ENCODE data around the gene BNIP5.

The BNIP5 gene

DNA sequence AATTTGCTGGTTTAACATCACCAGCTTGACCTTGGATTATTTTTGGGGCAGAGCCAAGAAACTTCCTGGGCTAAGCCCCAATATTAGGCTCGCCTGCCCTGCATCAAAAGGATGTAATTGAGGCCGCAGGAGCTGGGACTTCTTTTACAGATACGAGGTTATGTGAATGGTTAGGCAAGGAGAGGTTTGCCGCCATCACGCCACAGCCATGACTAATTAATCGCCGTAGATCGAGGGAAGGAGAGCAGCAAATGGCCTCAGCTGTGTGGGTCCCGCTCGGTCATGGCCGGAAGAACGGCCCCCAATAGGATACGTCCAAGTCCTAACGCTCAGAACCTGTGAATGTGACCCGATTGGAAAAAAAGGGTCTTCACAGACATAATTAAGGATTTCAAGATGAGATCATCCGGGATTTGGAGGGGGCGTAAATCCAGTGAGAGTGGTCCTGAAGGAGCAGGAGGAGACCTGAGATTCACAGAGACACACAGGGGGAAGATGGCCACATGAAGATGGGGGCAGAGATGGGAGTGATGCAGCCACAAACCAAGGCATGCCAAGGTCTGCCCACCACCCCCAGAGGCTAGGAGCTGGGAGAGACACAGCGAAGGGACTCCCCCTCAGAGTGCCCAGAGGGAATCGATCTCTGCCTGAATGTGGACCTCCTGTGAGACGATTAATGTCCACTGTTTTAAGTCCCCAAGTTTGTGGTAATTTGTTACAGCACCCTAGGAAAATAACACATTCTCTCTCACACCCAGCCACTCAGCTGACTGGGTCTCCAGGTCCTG, 10.0 kb upstream of the BNIP5 start:
- Histone ChIP-seq H3K9ac (ENCODE audit: low read depth, low read length, poor library complexity, severe bottlenecking) (no peak overlapping the region), H3K9me3 (ENCODE audit: insufficient read depth, low read depth, low read length) (no peaks in the 10 kb centered on the region), H3K79me2 (ENCODE audit: insufficient read depth, low read length) (no peaks in the 10 kb centered on the region), H3F3A (ENCODE audit: low read depth) (no peaks in the 10 kb centered on the region), H3K36me3 (ENCODE audit: insufficient read depth, low read length) (no peaks in the 10 kb centered on the region), H4K20me1 (ENCODE audit: insufficient read depth, low read length, poor library complexity, severe bottlenecking) (no peaks in the 10 kb centered on the region), H3K27me3 (ENCODE audit: insufficient read depth, low read length, poor library complexity, severe bottlenecking) (no peaks in the 10 kb centered on the region), H3K9me2 (replicated peaks; ENCODE audit: low read depth, low read length) (no peaks in the 10 kb centered on the region), H3K4me3 (ENCODE audit: low read length, poor library complexity, severe bottlenecking) (no peak overlapping the region), H2AFZ (ENCODE audit: low read length) (no peak overlapping the region), H3K4me1 (ENCODE audit: insufficient read depth, low read length, poor library complexity, severe bottlenecking) (peaks cover 9% of the 10 kb centered on the region), H3K4me2 (ENCODE audit: low read depth, low read length, poor library complexity, severe bottlenecking) (no peak overlapping the region)
- TF ChIP-seq, protein P1, sequence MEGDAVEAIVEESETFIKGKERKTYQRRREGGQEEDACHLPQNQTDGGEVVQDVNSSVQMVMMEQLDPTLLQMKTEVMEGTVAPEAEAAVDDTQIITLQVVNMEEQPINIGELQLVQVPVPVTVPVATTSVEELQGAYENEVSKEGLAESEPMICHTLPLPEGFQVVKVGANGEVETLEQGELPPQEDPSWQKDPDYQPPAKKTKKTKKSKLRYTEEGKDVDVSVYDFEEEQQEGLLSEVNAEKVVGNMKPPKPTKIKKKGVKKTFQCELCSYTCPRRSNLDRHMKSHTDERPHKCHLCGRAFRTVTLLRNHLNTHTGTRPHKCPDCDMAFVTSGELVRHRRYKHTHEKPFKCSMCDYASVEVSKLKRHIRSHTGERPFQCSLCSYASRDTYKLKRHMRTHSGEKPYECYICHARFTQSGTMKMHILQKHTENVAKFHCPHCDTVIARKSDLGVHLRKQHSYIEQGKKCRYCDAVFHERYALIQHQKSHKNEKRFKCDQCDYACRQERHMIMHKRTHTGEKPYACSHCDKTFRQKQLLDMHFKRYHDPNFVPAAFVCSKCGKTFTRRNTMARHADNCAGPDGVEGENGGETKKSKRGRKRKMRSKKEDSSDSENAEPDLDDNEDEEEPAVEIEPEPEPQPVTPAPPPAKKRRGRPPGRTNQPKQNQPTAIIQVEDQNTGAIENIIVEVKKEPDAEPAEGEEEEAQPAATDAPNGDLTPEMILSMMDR (conservative IDR thresholded peaks at IDR 0.05; ENCODE audit: low read length), result no peak
- TF ChIP-seq EZH2phosphoT487 (IDR thresholded peaks at IDR 0.05; ENCODE audit: borderline replicate concordance), result no peak

- Histone ChIP-seq H3K4me2 (ENCODE audit: low read depth, low read length, poor library complexity, severe bottlenecking) (no peak overlapping the region), H3K9me3 (ENCODE audit: insufficient read depth, low read depth, low read length) (no peaks in the 10 kb centered on the region), H3K4me3 (ENCODE audit: low read length, poor library complexity, severe bottlenecking) (no peak overlapping the region), H4K20me1 (ENCODE audit: insufficient read depth, low read length, poor library complexity, severe bottlenecking) (no peaks in the 10 kb centered on the region), H3K36me3 (ENCODE audit: insufficient read depth, low read length) (no peaks in the 10 kb centered on the region), H3K9me2 (replicated peaks; ENCODE audit: low read depth, low read length) (no peaks in the 10 kb centered on the region), H2AFZ (ENCODE audit: low read length) (no peak overlapping the region), H3K4me1 (ENCODE audit: insufficient read depth, low read length, poor library complexity, severe bottlenecking) (peaks cover 6% of the 10 kb centered on the region), H3F3A (ENCODE audit: low read depth) (no peaks in the 10 kb centered on the region), H3K27me3 (ENCODE audit: insufficient read depth, low read length, poor library complexity, severe bottlenecking) (no peaks in the 10 kb centered on the region), H3K79me2 (ENCODE audit: insufficient read depth, low read length) (no peaks in the 10 kb centered on the region), H3K9ac (ENCODE audit: low read depth, low read length, poor library complexity, severe bottlenecking) (no peak overlapping the region)
- TF ChIP-seq, protein P1 (conservative IDR thresholded peaks at IDR 0.05; ENCODE audit: low read length), result no peak
- TF ChIP-seq EZH2phosphoT487 (IDR thresholded peaks at IDR 0.05; ENCODE audit: borderline replicate concordance), result no peak
Observed at GRCh38 chr6:36345681-36346466, 9.2 kb upstream of the BNIP5 start.

GRCh38 chr6:36343109-36343680, 6.5 kb upstream of the BNIP5 start:
- Histone ChIP-seq H3K9ac (ENCODE audit: low read depth, low read length, poor library complexity, severe bottlenecking) (no peak overlapping the region), H3K9me3 (ENCODE audit: insufficient read depth, low read depth, low read length) (no peaks in the 10 kb centered on the region), H2AFZ (ENCODE audit: low read length) (no peak overlapping the region), H3K4me2 (ENCODE audit: low read depth, low read length, poor library complexity, severe bottlenecking) (no peak overlapping the region), H3K4me3 (ENCODE audit: low read length, poor library complexity, severe bottlenecking) (no peak overlapping the region), H3K27me3 (ENCODE audit: insufficient read depth, low read length, poor library complexity, severe bottlenecking) (no peaks in the 10 kb centered on the region), H3F3A (ENCODE audit: low read depth) (no peaks in the 10 kb centered on the region), H3K79me2 (ENCODE audit: insufficient read depth, low read length) (no peaks in the 10 kb centered on the region), H3K36me3 (ENCODE audit: insufficient read depth, low read length) (no peaks in the 10 kb centered on the region), H3K9me2 (replicated peaks; ENCODE audit: low read depth, low read length) (no peaks in the 10 kb centered on the region), H4K20me1 (ENCODE audit: insufficient read depth, low read length, poor library complexity, severe bottlenecking) (no peaks in the 10 kb centered on the region), H3K4me1 (ENCODE audit: insufficient read depth, low read length, poor library complexity, severe bottlenecking) (no peaks in the 10 kb centered on the region)
- TF ChIP-seq, protein P1 (conservative IDR thresholded peaks at IDR 0.05; ENCODE audit: low read length), result no peak
- TF ChIP-seq EZH2phosphoT487 (IDR thresholded peaks at IDR 0.05; ENCODE audit: borderline replicate concordance), result no peak
